ENCODE measurements around the gene COPS7A. TPM values are rescaled to one million over a fixed set of nuclear protein-coding genes. Genes with fewer than 3 reads are reported as not detected.

COPS7A gene
- total RNA-seq, 1 donor from 2014 or later: 59.3 TPM

GRCh38 chr12:6766651-6767349 is 43.0 kb downstream of the COPS7A start:
- Mint-ChIP-seq H3K36me3 (ENCODE audit: low read depth) (peaks cover 15% of the 10 kb centered on the region), H3K27me3 (ENCODE audit: low read depth) (no peaks in the 10 kb centered on the region), H3K4me1 (ENCODE audit: low read depth) (peaks cover 58% of the 10 kb centered on the region), H3K4me3 (ENCODE audit: unreplicated experiment) (peak overlapping the region; percentile 86), H3K27ac (ENCODE audit: unreplicated experiment) (peak overlapping the region; percentile 86), H3K9me3 (ENCODE audit: low read depth) (no peaks in the 10 kb centered on the region)
- DNase-seq (ENCODE audit: low spot score): no peak
- TF ChIP-seq, protein P1, sequence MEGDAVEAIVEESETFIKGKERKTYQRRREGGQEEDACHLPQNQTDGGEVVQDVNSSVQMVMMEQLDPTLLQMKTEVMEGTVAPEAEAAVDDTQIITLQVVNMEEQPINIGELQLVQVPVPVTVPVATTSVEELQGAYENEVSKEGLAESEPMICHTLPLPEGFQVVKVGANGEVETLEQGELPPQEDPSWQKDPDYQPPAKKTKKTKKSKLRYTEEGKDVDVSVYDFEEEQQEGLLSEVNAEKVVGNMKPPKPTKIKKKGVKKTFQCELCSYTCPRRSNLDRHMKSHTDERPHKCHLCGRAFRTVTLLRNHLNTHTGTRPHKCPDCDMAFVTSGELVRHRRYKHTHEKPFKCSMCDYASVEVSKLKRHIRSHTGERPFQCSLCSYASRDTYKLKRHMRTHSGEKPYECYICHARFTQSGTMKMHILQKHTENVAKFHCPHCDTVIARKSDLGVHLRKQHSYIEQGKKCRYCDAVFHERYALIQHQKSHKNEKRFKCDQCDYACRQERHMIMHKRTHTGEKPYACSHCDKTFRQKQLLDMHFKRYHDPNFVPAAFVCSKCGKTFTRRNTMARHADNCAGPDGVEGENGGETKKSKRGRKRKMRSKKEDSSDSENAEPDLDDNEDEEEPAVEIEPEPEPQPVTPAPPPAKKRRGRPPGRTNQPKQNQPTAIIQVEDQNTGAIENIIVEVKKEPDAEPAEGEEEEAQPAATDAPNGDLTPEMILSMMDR (IDR thresholded peaks at IDR 0.05): peak; percentile 80

DNA sequence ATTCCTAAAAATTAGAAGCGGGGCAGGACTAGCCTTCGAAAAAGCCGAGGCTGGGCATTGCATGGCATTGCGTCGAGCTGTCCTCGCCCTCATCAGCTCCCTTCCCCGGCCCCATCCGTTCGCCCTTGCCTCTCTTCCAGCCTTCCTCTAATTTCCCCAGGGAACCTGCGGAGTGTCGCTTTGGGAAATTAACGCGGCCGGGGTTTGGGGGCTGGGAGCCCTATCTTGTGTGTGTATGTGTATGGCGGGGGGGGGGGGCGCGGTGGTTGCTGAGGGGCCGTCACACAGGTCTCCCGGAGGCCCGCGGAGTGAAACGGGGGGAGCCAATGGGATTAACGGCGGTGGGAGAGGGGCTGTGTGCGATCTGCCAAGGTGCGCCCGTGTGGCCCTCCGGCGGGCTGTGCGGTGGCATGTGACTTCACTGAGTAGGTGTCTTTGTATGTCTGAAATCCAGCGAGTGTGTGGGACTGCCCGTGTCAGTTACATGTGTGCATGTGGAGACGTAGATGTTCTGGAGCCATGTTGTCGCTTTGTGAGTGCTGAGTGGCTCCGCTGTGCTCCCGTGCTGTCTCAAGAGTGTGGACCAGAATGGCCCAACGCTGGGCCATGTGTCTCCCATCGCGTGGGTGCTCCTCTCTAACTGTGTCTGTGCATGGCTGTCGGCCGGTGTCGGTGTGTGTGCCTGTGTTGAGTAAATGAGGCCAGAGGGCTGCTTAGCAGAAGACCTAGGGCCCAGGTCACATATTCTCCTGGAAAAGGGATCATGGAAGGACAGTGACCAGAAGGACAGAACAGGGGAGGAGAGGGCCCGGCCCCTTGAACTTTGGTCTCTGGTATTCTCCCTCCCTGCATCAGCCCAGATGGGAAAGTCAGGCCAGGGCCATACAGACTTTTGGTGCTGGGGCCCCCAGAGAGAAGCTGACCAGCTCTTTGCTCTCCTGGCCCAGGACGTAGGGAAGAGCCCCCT is 43.8 kb downstream of the COPS7A start:
- Mint-ChIP-seq H3K4me1 (ENCODE audit: low read depth) (peaks cover 55% of the 10 kb centered on the region), H3K9me3 (ENCODE audit: low read depth) (no peaks in the 10 kb centered on the region), H3K27ac (ENCODE audit: unreplicated experiment) (peak overlapping the region; percentile 86), H3K36me3 (ENCODE audit: low read depth) (peaks cover 15% of the 10 kb centered on the region), H3K27me3 (ENCODE audit: low read depth) (no peaks in the 10 kb centered on the region), H3K4me3 (ENCODE audit: unreplicated experiment) (peak overlapping the region; percentile 86)
- TF ChIP-seq, protein P1 (IDR thresholded peaks at IDR 0.05): no peak
- no peak for DNase-seq (ENCODE audit: low spot score)

DNA sequence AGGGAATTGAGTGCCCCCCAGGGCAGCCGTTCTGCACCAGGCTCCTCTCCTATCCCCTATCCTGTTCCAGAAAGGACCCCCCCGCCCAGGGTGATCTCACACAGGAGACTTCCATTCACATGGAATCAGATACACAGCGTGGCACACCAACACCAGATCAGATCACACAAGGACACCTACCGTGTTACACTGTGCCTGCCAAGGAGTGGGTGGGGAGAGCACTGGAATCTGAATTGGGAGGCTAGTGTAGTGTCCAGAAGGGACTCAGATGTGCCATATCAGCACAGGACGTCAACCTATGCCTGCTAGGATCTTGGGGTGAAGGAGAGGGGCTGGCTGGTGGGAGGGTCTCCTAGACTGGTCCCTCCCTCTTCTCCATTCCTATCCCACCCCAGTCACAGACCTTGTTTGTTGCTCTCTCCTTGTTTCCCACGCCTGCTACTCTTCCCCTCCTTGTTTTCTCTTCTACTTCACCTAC is 44.6 kb downstream of the COPS7A start:
- H3K27me3 Mint-ChIP-seq (ENCODE audit: low read depth): no peaks in the 10 kb centered on the region
- H3K27ac Mint-ChIP-seq (ENCODE audit: unreplicated experiment): peak overlapping the region; percentile 86
- no peak for DNase-seq (ENCODE audit: low spot score)
- peaks cover 48% of the 10 kb centered on the region for H3K4me1 Mint-ChIP-seq (ENCODE audit: low read depth)
- TF ChIP-seq, protein P1 (IDR thresholded peaks at IDR 0.05): no peak
- peaks cover 15% of the 10 kb centered on the region for H3K36me3 Mint-ChIP-seq (ENCODE audit: low read depth)
- H3K9me3 Mint-ChIP-seq (ENCODE audit: low read depth): no peaks in the 10 kb centered on the region
- peak overlapping the region; percentile 86 for H3K4me3 Mint-ChIP-seq (ENCODE audit: unreplicated experiment)

DNA sequence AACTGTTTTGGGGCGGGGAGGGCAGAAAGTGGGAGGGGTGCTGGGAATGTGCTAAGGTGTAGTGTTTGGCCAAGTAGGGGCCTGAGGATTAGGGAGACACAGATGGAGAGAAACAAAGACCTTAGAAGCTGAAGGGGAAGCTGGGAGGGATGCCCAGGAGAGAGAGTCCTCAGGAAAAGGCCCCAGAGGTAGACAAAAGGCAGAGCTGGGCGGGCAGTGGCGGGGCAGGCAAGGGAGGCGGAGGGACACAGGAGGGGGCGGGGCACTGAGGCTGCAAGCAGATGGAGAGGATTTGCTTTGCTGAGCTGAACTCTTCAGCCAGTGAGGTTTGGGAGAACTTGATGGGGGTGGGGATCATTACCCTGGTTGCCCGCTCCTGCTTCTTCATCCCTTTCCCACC is 45.1 kb downstream of the COPS7A start:
- Mint-ChIP-seq H3K4me3 (ENCODE audit: unreplicated experiment) (peak overlapping the region; percentile 86), H3K9me3 (ENCODE audit: low read depth) (no peaks in the 10 kb centered on the region), H3K4me1 (ENCODE audit: low read depth) (peaks cover 43% of the 10 kb centered on the region), H3K36me3 (ENCODE audit: low read depth) (peaks cover 15% of the 10 kb centered on the region), H3K27ac (ENCODE audit: unreplicated experiment) (peak overlapping the region; percentile 86), H3K27me3 (ENCODE audit: low read depth) (no peaks in the 10 kb centered on the region)
- no peak for DNase-seq (ENCODE audit: low spot score)
- TF ChIP-seq, protein P1 (IDR thresholded peaks at IDR 0.05): no peak

DNA sequence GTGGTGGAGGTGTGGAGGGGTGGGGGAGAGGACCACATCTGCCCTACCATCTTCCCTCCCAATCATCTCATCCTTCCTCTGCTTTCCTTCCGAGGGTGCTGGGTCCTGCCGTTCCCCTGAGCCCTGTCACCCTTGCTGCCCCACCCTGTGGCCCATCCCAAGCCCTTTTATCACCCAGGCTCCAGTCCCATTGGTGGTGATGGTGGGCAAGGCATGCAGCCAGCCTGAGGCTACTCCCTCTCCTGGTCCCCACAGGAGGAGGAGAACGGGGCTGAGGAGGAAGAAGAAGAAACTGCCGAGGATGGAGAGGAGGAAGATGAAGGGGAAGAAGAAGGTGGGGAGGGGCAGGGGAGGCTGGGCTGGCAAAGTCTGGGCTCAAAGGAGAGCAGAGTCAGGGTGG is 45.8 kb downstream of the COPS7A start:
- no peak overlapping the region for H3K4me3 Mint-ChIP-seq (ENCODE audit: unreplicated experiment)
- no peaks in the 10 kb centered on the region for H3K27me3 Mint-ChIP-seq (ENCODE audit: low read depth)
- peaks cover 15% of the 10 kb centered on the region for H3K36me3 Mint-ChIP-seq (ENCODE audit: low read depth)
- no peaks in the 10 kb centered on the region for H3K9me3 Mint-ChIP-seq (ENCODE audit: low read depth)
- H3K4me1 Mint-ChIP-seq (ENCODE audit: low read depth): peaks cover 36% of the 10 kb centered on the region
- DNase-seq (ENCODE audit: low spot score): no peak
- TF ChIP-seq, protein P1 (IDR thresholded peaks at IDR 0.05): no peak
- H3K27ac Mint-ChIP-seq (ENCODE audit: unreplicated experiment): no peak overlapping the region

All from chondrocyte (in vitro differentiated cells).